ENCODE data around the gene NUAK2.

NUAK2 gene

GRCh38 chr1:205339197-205339702, 17.7 kb upstream of the NUAK2 start:
- peaks cover 23% of the 10 kb centered on the region for H3K27me3 ChIP-seq (replicated peaks)
- no peak for TF ChIP-seq CTCF (IDR thresholded peaks at IDR 0.05; ENCODE audit: low read depth, low read length, missing control alignments)
- in situ Hi-C loops (cut with HindIII; ENCODE audit: low pct_ligation_motif_present, low sequenced_read_pairs), result no loop called here

GRCh38 chr1:205338011-205338410, 16.5 kb upstream of the NUAK2 start:
- Histone ChIP-seq H3K27me3 (replicated peaks) (peaks cover 10% of the 10 kb centered on the region), H3K4me3 (ENCODE audit: low read depth, low read length) (no peak overlapping the region), H3K27ac (no peak overlapping the region), H3K36me3 (replicated peaks) (no peaks in the 10 kb centered on the region)
- DNase-seq, result no peak
- TF ChIP-seq CTCF (IDR thresholded peaks at IDR 0.05; ENCODE audit: low read depth, low read length, missing control alignments), result no peak
- in situ Hi-C loops (cut with HindIII; ENCODE audit: low pct_ligation_motif_present, low sequenced_read_pairs), result no loop called here

More at GRCh38 chr1:205339197-205339702, 17.7 kb upstream of the NUAK2 start:
- H3K4me3 ChIP-seq (ENCODE audit: low read depth, low read length), result no peak overlapping the region
- H3K36me3 ChIP-seq (replicated peaks), result no peaks in the 10 kb centered on the region
- no peak overlapping the region for H3K27ac ChIP-seq
- DNase-seq, result no peak

GRCh38 chr1:205337481-205337880, 15.9 kb upstream of the NUAK2 start:
- Histone ChIP-seq H3K27me3 (replicated peaks) (peaks cover 8% of the 10 kb centered on the region), H3K4me3 (ENCODE audit: low read depth, low read length) (no peak overlapping the region), H3K36me3 (replicated peaks) (no peaks in the 10 kb centered on the region), H3K27ac (no peak overlapping the region)
- DNase-seq, result no peak
- in situ Hi-C loops (cut with HindIII; ENCODE audit: low pct_ligation_motif_present, low sequenced_read_pairs), result no loop called here
- no peak for TF ChIP-seq CTCF (IDR thresholded peaks at IDR 0.05; ENCODE audit: low read depth, low read length, missing control alignments)

- in situ Hi-C loops (cut with HindIII; ENCODE audit: low pct_ligation_motif_present, low sequenced_read_pairs), result no loop called here
- Histone ChIP-seq H3K36me3 (replicated peaks) (no peaks in the 10 kb centered on the region), H3K27ac (no peak overlapping the region), H3K27me3 (replicated peaks) (peaks cover 8% of the 10 kb centered on the region), H3K4me3 (ENCODE audit: low read depth, low read length) (no peak overlapping the region)
- peak; percentile 45 for DNase-seq
- peak; percentile 100 for TF ChIP-seq CTCF (IDR thresholded peaks at IDR 0.05; ENCODE audit: low read depth, low read length, missing control alignments)
Measured at GRCh38 chr1:205335692-205336091, 14.1 kb upstream of the NUAK2 start.

- no peak for DNase-seq
- no peaks in the 10 kb centered on the region for H3K36me3 ChIP-seq (replicated peaks)
- in situ Hi-C loops (cut with HindIII; ENCODE audit: low pct_ligation_motif_present, low sequenced_read_pairs), result no loop called here
Measured at GRCh38 chr1:205332015-205332791, 10.7 kb upstream of the NUAK2 start.

More at GRCh38 chr1:205332015-205332791, 10.7 kb upstream of the NUAK2 start:
- no peak for TF ChIP-seq CTCF (IDR thresholded peaks at IDR 0.05; ENCODE audit: low read depth, low read length, missing control alignments)
- H3K27ac ChIP-seq, result no peak overlapping the region
- peaks cover 7% of the 10 kb centered on the region for H3K27me3 ChIP-seq (replicated peaks)
- no peak overlapping the region for H3K4me3 ChIP-seq (ENCODE audit: low read depth, low read length)

Measured in brain microvascular endothelial cell (primary cell).